K562 (cell line): ENCODE data around the gene ZNF692. TPM values are rescaled to one million over a fixed set of nuclear protein-coding genes. Genes with fewer than 3 reads are reported as not detected.

Experiments
- CHD7 ChIP-seq: fragments of 200-600 bp; sonication (generic); IDR thresholded peaks from one replicate; pipeline ENCODE4 v1.6.1; 2012; ENCODE audit warnings: mild to moderate bottlenecking, low read depth, low read length, inconsistent platforms
- NRF1 ChIP-seq, 2 experiments: fragments of 450-650 bp; IDR thresholded peaks in 1 of 2; conservative IDR thresholded peaks in 1 of 2; 2 replicates each; pipeline ENCODE4 v1.6.1; 2014; ENCODE audit warnings: mild to moderate bottlenecking in 2 of 2
- RUNX1 ChIP-seq: sonication (generic); IDR thresholded peaks from 2 replicates; pipeline ENCODE4 v1.6.1; 2016; ENCODE audit warnings: antibody characterized with exemption, low read depth
- SIN3B ChIP-seq: fragments of 450-650 bp; IDR thresholded peaks from 2 replicates; pipeline ENCODE4 v1.6.1; 2017; ENCODE audit warnings: low read depth, mild to moderate bottlenecking, moderate library complexity
- TCF7 ChIP-seq: sonication (generic); IDR thresholded peaks from 2 replicates; pipeline ENCODE4 v1.6.1; 2016; ENCODE audit warnings: antibody characterized with exemption, borderline replicate concordance
- ZNF518B ChIP-seq: fragments of 250-450 bp; sonication (Bioruptor Pico); IDR thresholded peaks from 2 replicates; pipeline ENCODE4 v1.5.0; 2021; ENCODE audit warnings: mild to moderate bottlenecking, moderate library complexity
- polyA plus RNA-seq, 8 experiments: library from polyadenylated mRNA; depleted of rRNA in 4 of 8; stranded (reverse) in 5 of 8; unstranded in 3 of 8; fragments of >200 nt; fragmentation: Nextera tagmentation in 2 of 8; fragmentation: Illumina TruSeq in 1 of 8; extraction: Ambion mirVana in 2 of 8; extraction: Trizol in 1 of 8; gene quantifications; 2 replicates each; pipeline versions ENCODE4 v1.2.1 to v1.2.3, GENCODE V29; 2011 to 2014; ENCODE audit warnings: inconsistent platforms in 1 of 8, missing spikeins in 1 of 8
- total RNA-seq, 7 experiments: library from RNA; depleted of rRNA in 6 of 7; stranded (reverse); fragments of >200 nt in 6 of 7; fragmentation: Illumina TruSeq in 2 of 7; extraction: Trizol in 2 of 7; gene quantifications; 2 replicates each; pipeline versions ENCODE4 v1.2.1 to v1.2.3, GENCODE V29; 2011 to 2021; ENCODE audit warnings: low replicate concordance in 1 of 7

Gene ZNF692
- total and polyA plus RNA-seq, 9 of the 15 experiments (the other 6 are each of a cell fraction or from before 2014, with no cell fraction given): 8.4 to 143 (median 55.9) TPM

- no peak for TF ChIP-seq CHD7
- peak; percentile 59 for TF ChIP-seq SIN3B
- peak; percentile 27 to 48; a peak in 3 of 4 replicates for TF ChIP-seq NRF1 (conservative IDR thresholded peaks at IDR 0.05 in 1 of 2, IDR thresholded peaks at IDR 0.05 in 1 of 2)
- TF ChIP-seq ZNF518B (CRISPR knock-in tag): no peak
- no peak for TF ChIP-seq RUNX1
- no peak for TF ChIP-seq TCF7
Measured at GRCh38 chr1:248825909-248826760, 32.8 kb downstream of the ZNF692 start, which contains the start of gene SH3BP5L (continued).
